ENCODE measurements around the gene ATP5F1A.
"Not testable (repeated sequence)": the region's sequence is repeated elsewhere in the genome, so short reads cannot be mapped to it uniquely, and the experiment has no call there.

The ATP5F1A gene

DNA sequence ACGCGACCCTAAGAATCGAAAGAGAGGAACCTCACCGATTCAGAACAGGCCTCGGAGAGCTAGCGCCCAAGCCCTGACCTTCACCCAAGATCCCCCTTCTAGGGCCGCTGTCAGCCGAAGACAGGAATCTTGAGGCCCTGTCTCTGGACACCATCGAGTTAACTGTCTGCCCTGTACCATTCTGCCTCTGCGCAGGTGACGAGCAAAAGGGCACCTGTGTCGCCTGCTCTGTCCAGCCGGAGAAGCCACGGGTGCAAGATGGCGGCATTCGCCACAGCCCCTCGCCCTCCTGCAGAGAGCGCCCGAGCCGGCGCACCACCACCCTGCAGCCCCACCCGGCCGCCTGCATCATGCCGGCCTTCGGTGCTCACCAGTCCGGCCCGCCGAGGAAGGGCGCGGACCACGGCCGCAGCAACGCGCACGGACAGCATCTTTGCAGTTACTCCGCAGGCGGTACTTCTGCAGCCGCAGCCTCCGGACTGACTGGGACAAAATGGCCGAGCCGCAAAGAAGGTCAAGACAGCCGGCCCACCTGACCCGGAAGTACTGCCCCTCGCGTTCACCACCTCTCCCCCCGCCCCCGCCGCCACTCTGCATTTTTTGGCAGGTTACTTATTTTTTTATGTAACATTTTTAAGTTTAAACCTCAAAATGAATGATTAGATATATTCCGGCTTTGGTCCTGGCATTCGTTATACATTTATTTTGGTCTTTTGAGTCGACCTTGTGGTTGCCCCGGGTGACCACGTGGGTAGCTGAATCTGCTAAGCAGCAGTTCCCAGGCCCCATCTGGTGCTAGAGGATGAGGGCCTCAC, at the start of gene ATP5F1A:
Gene ATP5F1A, minus strand, starts transcription at position 496 of the 815 bp plus-strand sequence. Its CDS starts 65 bp downstream, at position 431.
- peak; percentile 81 for DNase-seq (ENCODE audit: low spot score)

DNA sequence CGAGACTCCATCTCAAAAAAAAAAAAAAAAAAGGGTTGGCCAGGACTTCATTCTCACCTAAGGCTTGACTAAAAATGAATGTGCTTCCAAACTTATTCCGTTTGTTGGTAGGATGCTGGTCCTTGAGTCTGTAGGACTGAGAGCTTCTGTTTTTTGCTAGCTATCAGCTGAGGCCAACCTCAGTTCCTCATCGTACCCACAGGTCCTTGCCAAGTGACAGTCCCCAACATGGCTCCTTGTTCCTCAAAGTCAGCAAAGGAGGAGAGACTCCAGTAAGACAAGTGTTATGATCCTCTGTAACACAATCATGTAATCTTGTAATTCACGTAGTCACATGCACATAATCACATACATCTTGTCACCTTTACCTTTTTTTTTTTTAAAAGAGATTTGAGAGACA, 43.1 kb upstream of the ATP5F1A start:
- no peak for DNase-seq (ENCODE audit: low spot score)

DNA sequence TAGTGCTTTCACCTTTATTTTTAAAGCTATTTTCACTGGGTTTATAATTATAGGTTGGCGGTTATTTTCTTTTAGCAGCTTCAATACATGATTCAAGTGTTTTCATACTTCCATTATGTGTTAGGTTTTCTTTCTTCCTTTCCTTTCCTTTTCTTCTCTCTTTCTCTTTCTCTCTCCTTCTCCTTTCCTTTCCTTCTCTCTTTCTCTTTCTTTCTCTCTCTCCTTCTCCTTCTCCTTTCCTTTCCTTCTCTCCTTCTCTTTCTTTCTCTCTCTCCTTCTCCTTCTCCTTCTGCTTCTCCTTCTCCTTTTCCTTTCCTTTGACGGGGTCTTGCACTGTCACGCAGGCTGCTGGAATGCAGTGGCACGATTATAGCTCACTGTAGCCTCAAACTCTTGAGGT, 42.1 kb upstream of the ATP5F1A start:
- no peak for DNase-seq (ENCODE audit: low spot score)

DNA sequence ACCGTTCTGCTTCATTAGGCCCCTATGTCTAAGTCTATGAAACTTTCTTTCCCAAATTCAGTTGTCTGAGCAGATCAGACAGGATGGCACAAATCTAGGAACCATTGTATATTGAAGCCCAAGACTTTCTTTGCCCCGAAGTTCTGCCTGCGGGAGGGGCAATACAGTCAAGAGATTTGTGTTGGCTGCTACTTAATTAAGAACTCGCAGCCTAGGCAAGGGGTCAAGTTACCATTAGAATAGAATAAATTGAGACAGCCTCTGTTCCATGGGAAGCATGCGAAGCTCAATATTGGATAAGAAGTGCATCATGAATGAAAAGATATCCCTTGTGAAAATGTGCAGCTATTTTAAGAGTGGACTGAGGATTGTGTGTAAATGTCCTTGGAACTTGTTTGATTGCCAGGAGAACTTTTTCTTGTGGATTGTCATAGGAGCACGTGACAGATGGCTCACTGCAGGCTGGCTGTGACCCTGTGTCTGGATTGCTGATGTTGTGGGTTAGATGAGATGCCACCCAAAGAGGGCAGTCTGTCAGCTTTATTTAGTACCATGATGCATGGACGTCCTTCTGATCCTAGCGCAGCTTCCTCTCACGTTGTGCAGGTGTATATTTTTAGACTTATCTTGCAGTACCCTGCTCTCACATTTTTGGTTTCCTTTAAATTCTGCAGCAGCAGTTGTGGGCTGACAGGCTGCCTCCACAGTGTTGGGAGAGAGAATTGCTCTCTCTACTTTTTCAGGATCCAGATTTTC, 37.0 kb upstream of the ATP5F1A start:
- no peak for DNase-seq (ENCODE audit: low spot score)

DNA sequence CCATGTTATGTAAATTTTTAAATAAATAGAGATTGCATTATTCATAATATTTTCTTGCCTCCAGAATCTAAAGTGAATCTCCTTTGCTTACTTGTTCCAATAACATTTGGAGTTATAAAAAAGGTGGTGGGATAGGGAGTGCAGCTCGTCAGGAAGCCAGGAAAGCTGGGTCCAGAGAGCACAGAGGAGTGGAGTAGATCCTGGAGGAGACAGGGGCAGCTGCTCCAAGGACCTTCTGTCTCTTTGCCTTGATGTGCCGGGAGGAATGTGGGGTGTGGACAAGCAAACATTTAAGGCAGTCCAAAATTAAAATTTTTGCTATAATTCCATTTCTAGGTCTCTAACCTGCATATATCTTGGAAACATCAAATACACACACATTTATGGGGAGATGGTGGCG, 35.4 kb upstream of the ATP5F1A start:
- DNase-seq (ENCODE audit: low spot score): no peak

DNA sequence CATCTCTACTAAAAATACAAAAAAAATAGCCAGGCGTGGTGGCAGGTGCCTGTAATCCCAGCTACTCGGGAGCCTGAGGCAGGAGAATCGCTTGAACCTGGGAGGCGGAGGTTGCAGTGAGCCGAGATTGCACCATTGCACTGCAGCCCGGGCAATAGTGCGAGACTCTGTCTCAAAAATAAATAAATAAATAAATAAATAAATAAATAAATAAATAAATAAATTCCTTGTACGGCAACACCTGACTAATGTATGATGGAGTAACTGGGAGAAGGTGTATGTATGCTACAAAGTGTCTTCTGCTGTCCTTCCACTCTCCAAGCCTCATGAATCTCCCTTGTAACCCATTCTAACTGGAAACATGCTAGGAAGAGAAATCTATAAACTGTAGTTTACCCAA, 32.5 kb upstream of the ATP5F1A start:
- DNase-seq (ENCODE audit: low spot score): not testable (repeated sequence)

DNA sequence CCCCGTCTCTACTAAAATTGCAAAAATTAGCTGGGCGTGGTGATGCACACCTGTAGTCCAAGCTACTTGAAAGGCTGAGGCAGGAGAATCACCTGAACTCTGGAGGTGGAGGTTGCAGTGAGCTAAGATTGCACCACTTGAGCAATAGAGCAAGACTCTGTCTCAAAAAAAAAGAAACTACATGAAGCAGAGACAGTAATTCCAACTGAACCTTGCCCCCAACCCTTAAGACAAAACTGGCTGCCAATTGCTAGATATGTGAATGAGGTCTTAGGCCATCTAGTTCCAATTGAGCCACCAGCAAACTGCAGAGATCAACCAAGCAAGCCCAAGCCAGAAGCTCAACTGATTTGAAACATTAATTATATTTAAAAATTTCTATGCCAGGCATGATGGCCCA, 32.0 kb upstream of the ATP5F1A start:
- no peak for DNase-seq (ENCODE audit: low spot score)

DNA sequence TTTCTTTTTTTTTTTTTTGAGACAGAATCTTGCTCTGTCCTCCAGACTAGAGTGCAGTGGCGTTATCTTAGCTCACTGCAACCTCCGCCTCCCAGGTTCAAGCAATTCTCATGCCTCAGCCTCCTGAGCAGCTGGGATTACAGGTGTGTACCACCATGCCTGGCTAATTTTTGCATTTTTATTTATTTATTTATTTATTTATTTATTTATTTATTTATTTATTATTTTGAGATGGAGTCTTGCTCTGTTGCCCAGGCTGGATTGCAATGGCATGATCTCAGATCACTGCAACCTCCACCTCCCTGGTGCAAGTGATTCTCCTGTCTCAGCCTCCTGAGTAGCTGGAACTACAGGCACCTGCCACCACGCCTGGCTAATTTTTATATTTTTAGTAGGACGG, 28.5 kb upstream of the ATP5F1A start:
- DNase-seq (ENCODE audit: low spot score): not testable (repeated sequence)

DNA sequence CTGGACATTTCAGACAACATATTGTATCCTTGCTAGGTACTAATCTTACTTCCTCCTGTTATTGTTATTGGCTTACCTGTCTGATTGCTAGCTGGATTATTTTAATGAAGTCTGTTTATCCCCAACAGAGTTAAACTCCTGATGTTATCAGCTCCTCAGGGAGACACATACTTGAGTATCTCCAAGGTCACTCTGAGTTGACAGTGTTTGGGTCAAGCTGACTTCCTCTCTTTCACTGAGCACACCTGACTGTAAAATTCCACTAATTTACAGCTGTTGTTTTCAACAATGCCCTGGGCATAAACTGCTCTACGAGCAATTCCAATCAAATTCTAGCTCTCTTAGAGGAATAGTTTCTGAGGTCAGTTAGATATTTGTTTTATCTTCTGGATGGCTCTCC, 15.7 kb upstream of the ATP5F1A start:
- no peak for DNase-seq (ENCODE audit: low spot score)

DNA sequence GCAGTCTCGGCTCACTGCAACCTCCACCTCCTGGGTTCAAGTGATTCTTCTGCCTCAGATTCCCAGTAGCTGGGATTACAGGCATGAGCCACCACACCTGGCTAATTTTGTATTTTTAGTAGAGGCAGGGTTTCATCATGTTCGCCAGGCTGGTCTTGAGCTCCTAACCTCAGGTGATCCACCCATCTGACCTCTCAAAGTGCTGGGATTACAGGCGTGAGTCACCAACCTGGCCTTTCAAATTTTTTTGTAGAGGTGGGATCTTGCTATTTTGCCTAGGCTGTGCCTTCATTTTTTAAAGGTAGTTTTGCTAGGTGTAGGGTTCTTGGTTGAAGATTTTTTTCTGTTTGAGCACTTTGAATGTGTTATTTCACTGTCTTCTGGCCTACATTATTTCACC, 12.3 kb upstream of the ATP5F1A start:
- DNase-seq (ENCODE audit: low spot score): no peak

DNA sequence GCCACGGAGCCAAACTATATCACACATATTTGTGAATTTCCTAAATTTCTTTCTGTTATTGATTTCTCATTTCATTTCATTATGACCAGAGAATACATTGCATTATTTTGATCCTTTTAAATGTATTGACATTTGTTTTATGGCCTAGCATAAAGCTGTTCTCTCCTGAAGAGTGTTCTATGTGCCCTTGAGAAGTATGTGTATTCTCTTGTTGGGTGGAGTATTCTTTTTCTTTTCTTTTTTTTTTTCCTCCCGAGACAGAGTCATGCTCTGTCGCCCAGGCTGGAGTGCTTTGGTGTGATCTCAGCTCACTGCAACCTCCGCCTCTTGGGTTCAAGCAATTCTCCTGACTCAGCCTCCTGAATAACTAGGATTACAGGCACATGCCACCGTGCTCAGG, 11.3 kb upstream of the ATP5F1A start:
- no peak for DNase-seq (ENCODE audit: low spot score)

DNA sequence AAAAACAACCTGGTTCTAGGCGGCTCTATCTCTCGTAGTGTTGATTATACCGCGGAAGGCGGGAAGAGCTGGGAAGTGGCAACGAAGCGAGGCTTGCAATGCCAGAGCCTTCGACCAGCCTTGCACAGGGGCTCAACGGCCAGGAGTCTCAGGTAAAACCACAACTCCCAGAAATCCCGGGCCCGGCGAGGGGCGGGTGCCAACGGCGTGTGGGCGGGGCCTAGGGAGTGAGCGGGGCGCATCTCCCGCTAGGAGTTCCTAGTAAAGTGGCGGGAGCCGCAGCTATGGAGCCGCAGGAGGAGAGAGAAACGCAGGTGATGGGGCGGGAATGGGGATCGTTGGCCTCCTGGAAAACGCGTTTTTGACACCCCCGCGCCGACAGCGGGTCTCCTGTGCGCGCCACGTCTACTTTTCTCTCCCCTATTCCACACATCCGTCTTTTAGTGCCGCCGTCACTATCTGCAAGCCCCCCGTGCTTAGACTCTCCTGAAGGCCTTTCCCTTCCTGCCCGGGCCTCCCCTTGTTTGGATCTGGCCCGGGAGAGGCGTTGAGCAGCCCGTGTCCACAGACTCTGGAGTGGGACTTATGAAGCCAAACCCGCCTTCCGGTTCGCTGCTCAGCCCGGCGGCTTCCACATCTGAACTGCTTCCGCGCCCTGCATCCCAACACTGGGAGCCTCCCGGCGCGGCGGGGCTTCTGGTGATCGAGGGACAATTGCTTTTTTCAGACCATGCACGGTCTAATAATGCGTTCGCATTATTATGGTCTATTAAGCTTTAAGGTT, 6.2 kb upstream of the ATP5F1A start, which contains the start of gene HAUS1:
Gene HAUS1, plus strand, starts transcription at position 258 of the 784 bp plus-strand sequence. Its CDS starts 27 bp downstream, at position 285.
- DNase-seq (ENCODE audit: low spot score): peak; percentile 81

DNA sequence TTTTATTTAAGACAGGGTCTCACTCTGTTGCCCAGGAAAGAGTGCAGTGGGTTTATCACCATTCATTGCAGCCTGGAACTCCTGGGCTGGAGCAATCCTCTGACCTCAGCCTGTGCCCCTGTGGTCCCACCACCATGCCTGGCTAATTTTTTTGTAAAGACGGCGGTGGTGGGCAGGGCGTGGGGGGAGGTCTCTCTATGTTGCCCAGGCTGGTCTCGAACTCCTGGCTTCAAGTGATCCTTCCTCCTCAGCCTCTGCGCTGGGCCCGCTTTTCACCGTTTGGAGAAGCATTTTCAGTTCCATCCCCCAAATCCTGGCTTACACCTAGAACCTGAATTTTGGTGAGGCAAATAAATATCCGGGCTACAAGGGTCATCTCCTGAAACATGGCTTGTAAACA, 1.4 kb upstream of the ATP5F1A start:
- DNase-seq (ENCODE audit: low spot score): no peak

DNA sequence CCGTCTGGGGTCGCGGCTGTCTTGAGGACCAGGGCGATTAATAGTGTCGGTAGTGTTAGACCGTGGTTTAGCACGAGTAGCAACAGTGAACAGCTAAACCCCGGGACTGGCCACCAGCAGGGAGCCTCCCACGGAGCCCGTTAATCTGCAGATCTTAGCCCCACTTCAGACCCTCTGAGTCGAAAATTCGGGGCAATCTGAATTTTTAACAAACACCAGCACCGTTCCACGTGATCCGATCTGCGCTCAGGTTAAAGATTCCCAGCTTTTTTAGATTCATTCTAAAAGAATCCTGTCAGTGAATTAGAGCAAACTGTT, 479 bp upstream of the ATP5F1A start:
- DNase-seq (ENCODE audit: low spot score): no peak

DNA sequence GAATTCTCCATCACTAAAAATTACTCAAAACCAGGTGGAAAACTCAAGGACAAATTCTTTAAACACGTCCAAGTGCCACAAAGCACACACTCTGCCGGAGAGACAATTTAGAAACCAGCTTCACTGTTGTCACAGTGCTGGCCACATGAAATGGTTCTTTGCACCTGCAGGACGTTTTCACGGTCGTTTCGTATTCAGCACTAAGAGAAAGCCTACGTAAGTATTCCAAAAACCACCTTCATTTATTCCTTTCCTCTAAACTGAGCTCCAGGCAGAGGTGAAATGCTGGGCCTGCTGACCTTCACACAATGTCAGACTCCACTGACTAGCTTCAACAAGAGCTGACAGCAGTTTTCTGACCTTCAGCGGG, 680 bp downstream of the ATP5F1A start:
- DNase-seq (ENCODE audit: low spot score): peak; percentile 14

DNA sequence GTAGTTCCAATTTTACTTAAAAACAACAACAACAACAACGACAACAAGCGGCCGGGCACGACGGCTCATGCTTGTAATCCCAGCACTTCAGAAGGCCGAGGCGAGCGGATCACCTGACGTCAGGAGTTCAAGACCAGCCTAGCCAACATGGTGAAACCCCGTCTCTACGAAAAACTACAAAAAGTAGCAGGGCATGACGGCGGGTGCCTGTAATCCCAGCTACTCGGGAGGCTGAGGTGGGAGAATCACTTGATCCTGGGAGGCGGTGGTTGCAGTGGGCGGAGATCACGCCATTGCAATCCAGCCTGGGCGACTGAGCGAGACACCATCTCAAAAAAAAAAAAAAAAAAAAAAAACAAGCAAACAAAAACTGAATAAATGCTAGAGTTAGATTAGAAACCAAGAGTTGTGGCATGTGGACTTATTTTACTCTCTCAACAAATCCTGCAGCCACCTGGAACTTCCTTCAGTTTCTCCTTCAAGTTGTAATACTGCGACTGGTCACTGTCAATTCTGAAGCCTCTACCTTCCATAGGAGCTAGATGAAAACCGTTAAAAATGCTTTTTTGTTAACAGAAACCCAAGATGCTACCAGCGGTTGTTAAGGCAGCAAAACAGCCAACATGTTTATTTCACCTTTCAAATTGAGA, 1.3 kb downstream of the ATP5F1A start:
- DNase-seq (ENCODE audit: low spot score): no peak

DNA sequence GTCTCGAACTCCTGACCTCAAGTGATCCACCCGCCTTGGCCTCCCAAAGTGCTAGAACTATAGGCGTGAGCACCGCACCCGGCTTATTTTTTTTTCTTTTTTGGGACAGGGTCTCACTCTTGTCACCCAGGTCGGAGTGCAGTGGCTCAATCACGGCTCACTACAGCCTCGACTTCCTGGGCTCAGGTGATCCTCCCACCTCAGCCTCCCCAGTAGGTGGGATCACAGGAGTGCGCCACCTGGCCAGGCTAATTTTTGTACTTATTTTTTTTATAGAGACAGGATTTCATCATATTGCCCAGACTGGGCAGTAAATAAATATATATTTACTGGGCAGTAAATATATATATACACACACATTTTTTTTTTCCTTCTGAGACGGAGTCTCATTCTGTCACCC, 2.6 kb downstream of the ATP5F1A start:
- no peak for DNase-seq (ENCODE audit: low spot score)

DNA sequence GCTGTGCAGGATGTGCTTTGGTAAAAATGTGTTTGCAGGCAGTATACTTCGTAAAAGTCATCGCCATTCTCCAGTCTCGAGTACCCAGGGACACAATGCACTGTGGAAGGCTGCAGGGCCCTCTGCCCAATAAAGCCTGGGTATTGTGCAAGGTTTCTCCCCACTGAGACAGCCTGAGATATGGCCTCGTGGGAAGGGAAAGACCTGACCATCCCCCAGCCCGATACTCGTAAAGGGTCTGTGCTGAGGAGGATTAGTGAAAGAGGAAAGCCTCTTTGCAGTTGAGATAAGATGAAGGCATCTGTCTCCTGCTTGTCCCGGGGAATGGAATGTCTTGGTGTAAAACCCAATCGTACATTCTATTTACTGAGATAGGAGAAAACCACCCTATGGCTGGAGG, 9.6 kb downstream of the ATP5F1A start:
- not testable (repeated sequence) for DNase-seq (ENCODE audit: low spot score)

DNA sequence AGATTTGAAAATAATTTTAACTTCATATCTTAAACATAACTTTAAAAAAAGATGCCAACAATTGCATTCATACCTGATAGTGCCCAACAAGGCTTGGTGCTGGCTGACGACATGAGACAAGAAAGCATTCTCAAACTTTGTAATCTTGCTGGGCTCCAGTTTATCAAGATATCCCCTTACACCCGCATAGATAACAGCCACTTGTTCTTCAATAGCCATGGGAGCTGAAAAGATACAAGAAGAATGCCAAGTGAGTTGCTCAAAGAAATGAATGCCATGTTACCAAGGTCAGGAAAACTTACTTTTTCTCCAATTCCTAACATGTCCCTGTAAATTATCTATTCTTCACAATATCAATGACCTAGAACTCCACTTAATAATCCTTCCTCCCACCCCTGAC, 13.7 kb downstream of the ATP5F1A start:
- no peak for DNase-seq (ENCODE audit: low spot score)

DNA sequence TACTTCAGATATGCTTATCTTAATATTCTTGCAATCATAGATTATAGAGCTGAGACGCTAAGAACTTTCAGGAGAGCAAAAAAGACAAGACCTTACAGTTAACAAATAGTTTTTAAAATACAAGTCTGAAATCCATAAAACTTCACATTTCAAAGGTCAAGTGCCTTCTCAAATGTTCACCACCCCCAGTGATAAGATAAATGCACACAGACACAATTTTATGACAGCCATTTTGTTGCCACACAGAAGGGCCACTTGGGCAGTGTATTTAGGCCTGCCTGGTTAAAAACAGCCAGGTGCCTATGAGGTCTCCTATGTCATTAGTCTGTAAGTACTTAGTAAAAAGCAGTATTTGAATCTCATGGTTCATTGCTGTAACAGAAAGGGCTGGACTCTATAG, 17.9 kb downstream of the ATP5F1A start:
- DNase-seq (ENCODE audit: low spot score): no peak

DNA sequence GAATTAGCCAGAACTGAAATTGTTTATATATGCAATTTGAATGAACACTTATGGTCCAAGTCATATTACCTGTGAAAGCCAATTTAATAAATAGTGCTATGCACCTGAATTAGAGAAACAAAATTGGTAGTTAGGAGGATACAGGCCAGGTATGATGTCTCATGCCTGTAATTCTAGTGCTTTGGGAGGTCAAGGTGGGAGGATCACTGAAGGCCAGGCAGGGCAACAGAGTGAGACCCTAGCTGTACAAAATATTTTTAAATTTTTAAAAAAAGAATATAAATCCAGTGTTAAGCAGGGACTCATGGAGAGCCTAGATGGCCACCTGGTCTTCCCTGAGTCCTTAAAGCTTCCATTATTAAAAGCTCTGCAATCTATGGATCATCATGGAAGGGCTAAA, 18.8 kb downstream of the ATP5F1A start:
- DNase-seq (ENCODE audit: low spot score): no peak

Data from CD4-positive, alpha-beta T cell treated with Interleukin-2 at 100 ng/mL for 4 hours (primary cell).